Neural crest cell (in vitro differentiated cells): ENCODE data around the gene FBF1. TPM values are rescaled to one million over a fixed set of nuclear protein-coding genes. Genes with fewer than 3 reads are reported as not detected.

Experiments
- DNase-seq: peaks from one replicate; pipeline ENCODE4 v3.0.0; 2021; ENCODE audit warnings: low read depth, mixed read lengths, low spot score
- H3K27ac Mint-ChIP-seq: one replicate; pipeline ENCODE4 v1.8.0; 2021; ENCODE audit warnings: mild to moderate bottlenecking, mixed read lengths; ENCODE audit not compliant: unreplicated experiment
- H3K27me3 Mint-ChIP-seq: 2 replicates; pipeline ENCODE4 v1.8.0; 2021; ENCODE audit warnings: low read depth, mild to moderate bottlenecking, mixed read lengths
- H3K36me3 Mint-ChIP-seq: 2 replicates; pipeline ENCODE4 v1.8.0; 2021; ENCODE audit warnings: low read depth, mild to moderate bottlenecking, mixed read lengths
- H3K4me1 Mint-ChIP-seq: 2 replicates; pipeline ENCODE4 v1.8.0; 2021; ENCODE audit warnings: mixed read lengths
- H3K4me3 Mint-ChIP-seq: one replicate; pipeline ENCODE4 v1.8.0; 2021; ENCODE audit warnings: mild to moderate bottlenecking, mixed read lengths
- H3K9me3 Mint-ChIP-seq: 2 replicates; pipeline ENCODE4 v1.8.0; 2021; ENCODE audit warnings: mixed read lengths
- CTCF ChIP-seq: fragments of 200-600 bp; sonication (generic); conservative IDR thresholded peaks from 2 replicates; pipeline ENCODE4 v1.5.0; 2021; ENCODE audit warnings: antibody characterized with exemption, mild to moderate bottlenecking
- total RNA-seq: library from RNA; stranded (reverse); gene quantifications from 2 replicates; pipeline ENCODE4 v1.2.1, GENCODE V29; 2021

The FBF1 gene
- total RNA-seq, 1 donor from 2014 or later, result 25.9 TPM

GRCh38 chr17:75915268-75915667 lies 25.6 kb downstream of the FBF1 start:
- Mint-ChIP-seq H3K27me3 (no peaks in the 10 kb centered on the region), H3K4me1 (no peaks in the 10 kb centered on the region), H3K27ac (no peak overlapping the region), H3K9me3 (no peaks in the 10 kb centered on the region), H3K36me3 (peaks cover 2% of the 10 kb centered on the region), H3K4me3 (no peak overlapping the region)
- no peak for DNase-seq
- no peak for TF ChIP-seq CTCF

- Mint-ChIP-seq H3K9me3 (no peaks in the 10 kb centered on the region), H3K4me3 (no peak overlapping the region), H3K4me1 (no peaks in the 10 kb centered on the region), H3K27ac (no peak overlapping the region), H3K36me3 (peaks cover 2% of the 10 kb centered on the region), H3K27me3 (no peaks in the 10 kb centered on the region)
- no peak for DNase-seq
- TF ChIP-seq CTCF, result no peak
Measured at GRCh38 chr17:75914643-75915267, 26.1 kb downstream of the FBF1 start.

- Mint-ChIP-seq H3K4me1 (no peaks in the 10 kb centered on the region), H3K27ac (no peak overlapping the region), H3K9me3 (no peaks in the 10 kb centered on the region), H3K27me3 (no peaks in the 10 kb centered on the region), H3K4me3 (no peak overlapping the region), H3K36me3 (peaks cover 2% of the 10 kb centered on the region)
- TF ChIP-seq CTCF, result no peak
- no peak for DNase-seq
Measured at GRCh38 chr17:75913537-75914210, 27.2 kb downstream of the FBF1 start.

- no peaks in the 10 kb centered on the region for H3K27me3 Mint-ChIP-seq
- H3K36me3 Mint-ChIP-seq, result no peaks in the 10 kb centered on the region
- H3K4me1 Mint-ChIP-seq, result no peaks in the 10 kb centered on the region
- H3K4me3 Mint-ChIP-seq, result no peak overlapping the region
- H3K9me3 Mint-ChIP-seq, result no peaks in the 10 kb centered on the region
- no peak for DNase-seq
- H3K27ac Mint-ChIP-seq, result no peak overlapping the region
- TF ChIP-seq CTCF, result no peak
Measured at GRCh38 chr17:75910699-75911098, 30.1 kb downstream of the FBF1 start.

GRCh38 chr17:75909812-75910274 lies 31.0 kb downstream of the FBF1 start:
- H3K27ac Mint-ChIP-seq, result no peak overlapping the region
- DNase-seq, result no peak
- no peak for TF ChIP-seq CTCF
- no peaks in the 10 kb centered on the region for H3K36me3 Mint-ChIP-seq
- H3K4me3 Mint-ChIP-seq, result no peak overlapping the region
- no peaks in the 10 kb centered on the region for H3K27me3 Mint-ChIP-seq
- H3K4me1 Mint-ChIP-seq, result no peaks in the 10 kb centered on the region
- H3K9me3 Mint-ChIP-seq, result no peaks in the 10 kb centered on the region
